Endometrium (tissue), 2 donors: Measurements from ENCODE around the gene FAM131A.

Experiments used
- FAIRE-seq: peaks from 2 replicates; lab custom pipeline; 2012; peaks lifted over from hg19 to GRCh38; lab: Jason Lieb, UNC
- donor health status: control.
- donor health status: control.

FAM131A gene, protein sequence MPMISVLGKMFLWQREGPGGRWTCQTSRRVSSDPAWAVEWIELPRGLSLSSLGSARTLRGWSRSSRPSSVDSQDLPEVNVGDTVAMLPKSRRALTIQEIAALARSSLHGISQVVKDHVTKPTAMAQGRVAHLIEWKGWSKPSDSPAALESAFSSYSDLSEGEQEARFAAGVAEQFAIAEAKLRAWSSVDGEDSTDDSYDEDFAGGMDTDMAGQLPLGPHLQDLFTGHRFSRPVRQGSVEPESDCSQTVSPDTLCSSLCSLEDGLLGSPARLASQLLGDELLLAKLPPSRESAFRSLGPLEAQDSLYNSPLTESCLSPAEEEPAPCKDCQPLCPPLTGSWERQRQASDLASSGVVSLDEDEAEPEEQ

DNA sequence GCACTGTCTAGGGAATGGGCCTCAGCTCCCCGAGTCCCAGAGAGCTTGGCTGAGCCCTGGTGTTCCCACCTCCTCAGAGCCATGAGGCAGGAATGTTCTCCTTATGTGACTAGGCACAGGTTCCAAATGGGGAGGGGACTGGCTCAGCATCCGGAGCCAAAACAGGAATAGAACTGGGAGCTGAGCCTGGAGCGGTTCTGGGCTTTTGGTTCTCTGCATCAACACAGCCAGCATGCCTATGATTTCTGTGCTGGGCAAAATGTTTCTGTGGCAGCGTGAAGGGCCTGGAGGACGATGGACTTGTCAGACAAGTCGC lies at the start of gene FAM131A:
FAM131A (plus strand) TSS at position 202 of the 316 bp plus-strand sequence; CDS start at position 233, 31 bp downstream.
- FAIRE-seq, result no peak

DNA sequence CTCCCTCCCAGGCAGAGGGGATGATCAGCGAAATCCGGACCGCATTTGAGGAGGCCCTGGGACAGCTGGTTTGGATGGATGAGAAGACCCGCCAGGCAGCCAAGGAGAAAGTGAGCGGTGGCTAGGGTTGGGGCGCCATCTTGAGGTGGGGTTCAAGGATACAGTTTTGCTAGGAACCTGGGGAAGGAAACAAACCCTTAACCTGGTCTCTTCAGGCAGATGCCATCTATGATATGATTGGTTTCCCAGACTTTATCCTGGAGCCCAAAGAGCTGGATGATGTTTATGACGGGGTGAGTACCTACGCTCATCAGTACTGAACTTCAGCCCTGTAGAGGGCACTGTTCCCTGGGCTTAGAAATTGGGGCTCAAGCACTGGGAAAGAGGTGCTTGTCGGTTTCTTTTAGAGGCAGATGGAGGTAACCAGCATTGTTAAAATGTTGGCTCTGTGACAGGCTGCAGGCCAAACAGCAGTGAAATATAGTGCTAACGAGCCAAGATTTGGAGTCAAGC lies 47.9 kb upstream of the FAM131A start:
- FAIRE-seq, result no peak

DNA sequence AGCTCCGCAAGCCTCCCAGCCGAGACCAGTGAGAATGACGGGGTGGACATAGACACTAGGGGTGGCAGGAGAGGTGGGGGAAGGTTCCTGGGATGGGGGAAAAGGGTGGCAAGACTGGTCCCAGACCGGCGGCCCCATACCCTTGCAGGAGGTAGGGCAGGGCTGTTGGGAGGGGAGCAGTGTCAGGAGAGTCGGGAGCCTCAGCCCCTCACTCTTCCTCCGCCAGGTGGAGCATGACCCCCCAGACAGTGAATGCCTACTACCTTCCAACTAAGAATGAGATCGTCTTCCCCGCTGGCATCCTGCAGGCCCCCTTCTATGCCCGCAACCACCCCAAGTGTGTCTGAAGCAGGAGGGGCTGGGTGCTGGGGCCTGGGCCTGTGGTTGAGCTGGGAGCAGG lies 47.1 kb upstream of the FAM131A start:
- no peak for FAIRE-seq

DNA sequence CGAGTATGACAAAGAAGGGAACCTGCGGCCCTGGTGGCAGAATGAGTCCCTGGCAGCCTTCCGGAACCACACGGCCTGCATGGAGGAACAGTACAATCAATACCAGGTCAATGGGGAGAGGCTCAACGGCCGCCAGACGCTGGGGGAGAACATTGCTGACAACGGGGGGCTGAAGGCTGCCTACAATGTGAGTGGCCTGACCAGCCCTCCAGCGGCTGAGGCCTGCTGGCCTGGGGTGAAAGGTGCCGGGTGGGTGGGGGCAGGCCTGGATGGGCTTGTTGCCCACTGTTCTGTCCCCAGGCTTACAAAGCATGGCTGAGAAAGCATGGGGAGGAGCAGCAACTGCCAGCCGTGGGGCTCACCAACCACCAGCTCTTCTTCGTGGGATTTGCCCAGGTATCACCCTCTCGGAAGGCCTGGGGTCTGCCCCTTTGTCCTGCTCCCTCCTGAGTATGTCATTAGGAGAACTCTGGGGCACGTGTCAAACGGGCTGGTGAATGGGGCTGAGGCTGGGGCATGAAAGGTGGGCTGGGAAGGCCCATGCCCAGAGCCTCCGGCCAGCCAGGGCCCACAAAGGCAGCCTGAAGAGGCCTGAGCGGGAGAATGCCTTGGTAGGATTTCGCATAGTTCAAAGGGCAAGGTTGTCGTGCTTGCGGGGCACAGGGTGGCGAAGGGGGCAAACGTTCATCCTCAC lies 46.2 kb upstream of the FAM131A start:
- FAIRE-seq, result no peak

DNA sequence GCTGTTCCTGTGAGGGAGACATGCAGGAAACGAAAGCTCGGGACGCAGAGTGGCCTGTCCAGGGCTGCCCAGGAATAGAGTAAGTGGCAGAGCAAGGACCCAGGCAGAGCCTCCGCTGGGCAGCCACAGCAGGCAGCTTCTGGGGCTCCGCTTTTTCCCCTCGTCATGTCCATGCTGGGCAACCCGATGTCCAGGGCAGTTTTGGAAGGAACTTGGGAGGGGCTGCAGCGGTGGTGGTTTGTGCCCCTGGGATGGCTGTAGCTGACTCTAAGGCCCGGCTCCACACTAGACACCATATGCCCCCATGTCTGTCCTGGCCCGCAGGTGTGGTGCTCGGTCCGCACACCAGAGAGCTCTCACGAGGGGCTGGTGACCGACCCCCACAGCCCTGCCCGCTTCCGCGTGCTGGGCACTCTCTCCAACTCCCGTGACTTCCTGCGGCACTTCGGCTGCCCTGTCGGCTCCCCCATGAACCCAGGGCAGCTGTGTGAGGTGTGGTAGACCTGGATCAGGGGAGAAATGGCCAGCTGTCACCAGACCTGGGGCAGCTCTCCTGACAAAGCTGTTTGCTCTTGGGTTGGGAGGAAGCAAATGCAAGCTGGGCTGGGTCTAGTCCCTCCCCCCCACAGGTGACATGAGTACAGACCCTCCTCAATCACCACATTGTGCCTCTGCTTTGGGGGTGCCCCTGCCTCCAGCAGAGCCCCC lies 45.5 kb upstream of the FAM131A start:
- FAIRE-seq, result no peak

DNA sequence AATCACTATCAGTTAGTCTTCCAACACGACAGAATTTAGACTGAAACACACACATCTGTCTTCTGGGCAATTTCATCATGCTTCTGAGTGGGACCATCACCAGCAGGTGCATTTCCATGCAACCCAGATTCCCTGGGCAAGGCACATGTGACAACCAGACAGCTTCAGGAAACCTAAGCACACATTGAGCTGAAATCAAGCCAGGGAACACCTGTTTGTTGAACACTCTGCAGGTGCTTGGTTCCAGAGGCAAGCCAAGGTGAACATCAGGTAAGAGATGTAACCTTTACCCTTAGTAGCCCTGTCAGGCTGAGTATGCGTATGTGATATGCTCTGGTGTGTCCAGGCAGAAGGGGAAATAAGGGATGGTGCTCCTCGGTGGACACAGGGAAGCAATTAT lies 41.6 kb upstream of the FAM131A start:
- FAIRE-seq, result no peak

DNA sequence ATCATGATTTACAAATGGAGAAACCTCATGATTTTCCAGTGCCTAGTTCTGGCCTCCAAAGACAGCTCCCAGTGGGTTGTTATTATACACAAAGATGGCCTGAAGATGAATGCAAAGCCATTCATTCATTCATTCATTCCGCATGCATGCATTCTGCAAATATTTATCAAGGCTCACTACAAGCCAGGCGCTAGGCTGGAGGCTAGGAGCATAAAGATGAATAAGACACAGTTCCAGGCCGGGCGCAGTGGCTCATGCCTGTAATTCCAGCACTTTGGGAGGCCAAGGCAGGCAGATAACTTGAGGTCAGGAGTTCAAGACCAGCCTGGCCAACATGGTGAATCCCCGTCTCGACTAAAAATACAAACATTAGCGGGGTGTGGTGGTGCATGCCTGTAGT lies 40.8 kb upstream of the FAM131A start:
- FAIRE-seq, result no peak

DNA sequence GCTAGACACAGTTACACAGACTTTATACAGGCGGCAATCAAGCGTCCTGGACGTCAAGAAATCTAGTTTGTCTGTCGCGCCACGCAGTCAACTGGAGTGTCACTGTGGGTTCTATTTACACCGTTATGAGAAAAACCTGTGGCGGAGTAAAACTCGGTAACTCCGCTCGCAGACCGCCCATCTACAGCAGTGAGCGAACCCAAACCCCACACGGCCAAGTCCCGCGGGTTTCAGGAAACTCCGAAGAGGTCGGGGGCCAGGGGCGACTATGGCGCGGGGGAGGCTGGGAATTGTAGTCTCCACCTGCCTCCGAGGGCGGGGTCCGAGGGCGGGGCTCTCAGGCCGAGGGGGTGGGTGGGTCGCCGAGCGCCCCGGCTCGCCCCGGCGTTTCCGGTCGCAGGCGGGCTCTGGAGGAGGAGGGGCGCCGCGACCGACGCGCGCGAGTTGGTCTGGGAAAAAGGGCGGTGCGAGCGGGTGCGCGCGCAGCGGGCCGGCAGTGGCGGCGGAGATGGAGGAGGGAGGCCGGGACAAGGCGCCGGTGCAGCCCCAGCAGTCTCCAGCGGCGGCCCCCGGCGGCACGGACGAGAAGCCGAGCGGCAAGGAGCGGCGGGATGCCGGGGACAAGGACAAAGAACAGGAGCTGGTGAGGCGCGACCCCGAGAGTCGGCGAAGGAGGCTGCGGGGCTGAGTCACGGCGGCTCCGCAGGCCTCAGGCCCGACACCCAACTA lies 38.5 kb upstream of the FAM131A start, which contains the start of gene PSMD2:
PSMD2 (plus strand) TSS at position 483 of the 729 bp plus-strand sequence; CDS start at position 509, 26 bp downstream.
- no peak for FAIRE-seq

DNA sequence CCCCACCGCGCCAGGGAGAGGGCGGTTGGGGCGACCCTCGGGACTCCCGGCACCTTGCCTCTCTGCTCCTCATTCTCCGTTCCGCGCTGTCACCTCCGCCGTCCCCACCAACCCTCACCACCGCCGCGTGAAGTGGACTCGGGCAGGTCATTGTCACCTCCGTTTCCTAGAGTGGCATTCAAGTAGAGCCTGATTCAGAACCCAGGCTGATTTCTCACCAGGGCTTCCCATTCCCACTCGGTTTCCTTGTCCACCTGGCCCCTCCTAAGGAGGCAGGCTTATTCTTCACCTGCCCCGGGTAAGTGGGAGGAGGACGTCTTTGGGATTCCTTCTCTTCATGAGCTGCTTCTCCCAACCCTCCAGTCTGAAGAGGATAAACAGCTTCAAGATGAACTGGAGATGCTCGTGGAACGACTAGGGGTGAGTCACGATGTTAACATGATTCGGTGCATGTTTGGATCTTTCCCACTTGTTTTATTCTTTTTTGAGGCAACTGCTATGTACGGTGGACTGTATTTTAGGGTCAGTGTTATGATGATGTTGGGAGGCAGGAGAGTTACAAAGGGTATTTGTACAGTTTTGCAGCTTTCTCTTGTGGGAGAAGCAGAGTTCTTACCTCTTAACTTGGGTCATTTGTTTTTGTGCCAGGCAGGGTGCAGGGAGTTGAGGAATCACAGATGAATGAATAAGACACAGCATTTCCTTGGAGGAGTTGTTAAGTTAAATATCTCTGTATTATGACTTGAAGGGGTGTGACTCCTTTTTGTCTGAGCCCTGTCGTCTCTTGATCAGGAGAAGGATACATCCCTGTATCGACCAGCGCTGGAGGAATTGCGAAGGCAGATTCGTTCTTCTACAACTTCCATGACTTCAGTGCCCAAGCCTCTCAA lies 37.7 kb upstream of the FAM131A start:
- no peak for FAIRE-seq

DNA sequence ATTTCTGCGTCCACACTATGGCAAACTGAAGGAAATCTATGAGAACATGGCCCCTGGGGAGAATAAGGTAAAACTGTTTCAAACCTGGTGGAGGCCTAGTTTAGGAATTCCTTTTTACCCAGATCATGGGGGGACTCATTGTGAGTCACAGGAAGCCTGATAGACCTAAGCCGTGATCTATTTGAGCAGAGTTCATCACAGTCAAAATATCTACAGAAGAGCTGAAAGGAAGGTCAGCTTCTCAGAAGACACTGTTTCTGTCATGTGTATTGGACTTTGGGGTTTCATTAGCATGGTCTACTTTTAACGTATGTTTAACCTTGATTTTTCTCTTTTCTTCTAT lies 37.1 kb upstream of the FAM131A start:
- no peak for FAIRE-seq

DNA sequence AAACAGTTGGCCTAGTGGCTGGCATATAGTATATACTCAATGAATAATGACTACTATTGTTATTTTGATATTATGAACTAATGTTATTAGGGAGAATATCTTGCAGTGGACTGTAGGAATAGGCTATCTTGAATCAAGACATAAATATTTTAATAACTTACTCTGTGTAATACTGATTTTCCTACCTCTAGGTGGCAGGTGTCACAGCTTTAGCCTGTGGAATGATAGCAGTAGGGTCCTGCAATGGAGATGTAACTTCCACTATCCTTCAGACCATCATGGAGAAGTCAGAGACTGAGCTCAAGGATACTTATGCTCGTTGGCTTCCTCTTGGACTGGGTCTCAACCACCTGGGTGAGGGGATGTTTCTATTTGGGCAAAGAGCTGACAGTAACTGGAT lies 31.8 kb upstream of the FAM131A start:
- FAIRE-seq, result no peak

DNA sequence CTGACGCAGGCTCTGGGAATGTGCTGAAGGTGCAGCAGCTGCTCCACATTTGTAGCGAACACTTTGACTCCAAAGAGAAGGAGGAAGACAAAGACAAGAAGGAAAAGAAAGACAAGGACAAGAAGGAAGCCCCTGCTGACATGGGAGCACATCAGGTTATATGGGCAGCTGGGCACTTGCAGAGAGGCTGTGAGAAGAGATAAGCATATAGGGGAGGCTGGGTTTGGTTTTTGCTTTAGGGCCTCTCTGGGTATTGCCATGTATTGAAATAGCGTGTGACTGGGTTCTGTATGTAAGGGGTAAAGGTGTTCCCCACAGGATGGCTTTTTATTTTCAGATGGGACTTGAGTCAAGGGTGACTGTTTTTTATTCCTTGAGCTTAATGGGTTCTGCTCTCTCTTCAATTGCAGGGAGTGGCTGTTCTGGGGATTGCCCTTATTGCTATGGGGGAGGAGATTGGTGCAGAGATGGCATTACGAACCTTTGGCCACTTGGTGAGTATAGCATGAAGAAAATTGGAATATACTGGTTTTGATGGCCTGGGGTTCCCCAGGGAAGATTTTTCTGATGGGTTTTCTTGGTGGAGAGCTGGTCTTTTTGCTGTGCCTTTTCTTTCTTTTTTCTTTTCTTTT lies 30.9 kb upstream of the FAM131A start:
- FAIRE-seq, result no peak

DNA sequence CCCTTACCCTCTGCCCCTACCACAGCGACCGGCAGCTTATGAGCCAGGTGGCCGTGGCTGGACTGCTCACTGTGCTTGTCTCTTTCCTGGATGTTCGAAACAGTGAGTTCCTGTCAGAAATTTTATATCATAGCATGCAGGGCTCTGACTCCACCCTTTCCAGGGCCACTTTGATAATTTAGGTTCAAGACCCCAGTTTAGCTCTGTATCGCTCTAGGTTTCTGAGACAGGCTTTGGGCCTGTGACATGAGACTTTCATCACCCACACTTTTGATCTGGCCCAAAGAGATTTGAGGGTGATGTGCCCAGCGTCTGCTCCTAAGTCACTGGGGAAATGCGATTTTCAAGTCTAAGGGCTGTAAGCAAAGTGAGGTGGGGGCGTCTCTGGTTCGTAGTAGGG lies 29.5 kb upstream of the FAM131A start:
- no peak for FAIRE-seq

DNA sequence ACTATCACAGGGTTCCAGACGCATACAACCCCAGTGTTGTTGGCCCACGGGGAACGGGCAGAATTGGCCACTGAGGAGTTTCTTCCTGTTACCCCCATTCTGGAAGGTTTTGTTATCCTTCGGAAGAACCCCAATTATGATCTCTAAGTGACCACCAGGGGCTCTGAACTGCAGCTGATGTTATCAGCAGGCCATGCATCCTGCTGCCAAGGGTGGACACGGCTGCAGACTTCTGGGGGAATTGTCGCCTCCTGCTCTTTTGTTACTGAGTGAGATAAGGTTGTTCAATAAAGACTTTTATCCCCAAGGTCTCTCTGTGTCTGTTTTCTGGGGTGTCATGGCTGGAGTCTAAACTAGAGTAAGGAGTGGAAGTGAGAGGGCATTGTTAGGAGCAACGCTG lies 28.7 kb upstream of the FAM131A start:
- no peak for FAIRE-seq

DNA sequence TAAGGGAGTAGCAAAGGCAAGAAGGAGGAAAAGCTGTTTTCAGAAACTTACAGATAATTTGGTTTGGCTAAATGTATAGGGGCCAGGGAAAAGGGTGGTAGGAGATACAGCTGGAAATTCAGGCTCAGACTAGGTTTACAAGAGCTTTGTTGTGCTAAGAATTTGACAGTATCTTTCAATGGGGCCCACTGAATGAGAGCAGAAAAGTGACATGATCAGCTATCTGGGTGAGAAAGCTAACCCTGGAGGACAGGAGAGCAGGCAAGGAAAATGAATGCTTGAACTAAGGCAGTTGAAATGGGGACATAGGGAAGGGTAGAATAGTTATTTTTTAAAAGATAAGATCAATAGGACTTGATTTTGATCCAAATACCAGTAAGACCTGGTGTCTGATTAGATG lies 25.8 kb upstream of the FAM131A start:
- FAIRE-seq, result no peak

DNA sequence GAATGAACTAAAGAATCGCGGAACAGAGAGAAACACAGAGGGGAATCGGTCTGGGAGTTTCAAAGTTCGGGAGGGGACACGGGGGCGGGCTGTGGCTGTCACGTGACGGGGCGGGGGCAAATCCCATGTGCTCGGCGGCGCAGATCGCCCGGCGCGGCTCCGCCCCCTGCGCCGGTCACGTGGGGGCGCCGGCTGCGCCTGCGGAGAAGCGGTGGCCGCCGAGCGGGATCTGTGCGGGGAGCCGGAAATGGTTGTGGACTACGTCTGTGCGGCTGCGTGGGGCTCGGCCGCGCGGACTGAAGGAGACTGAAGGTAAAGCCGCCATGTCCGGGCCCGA lies 23.1 kb upstream of the FAM131A start, which contains the start of gene EIF4G1:
EIF4G1 (plus strand) TSS at position 244 of the 337 bp plus-strand sequence. CDS start 1,191 bp downstream, outside the sequence.
- FAIRE-seq, result no peak

DNA sequence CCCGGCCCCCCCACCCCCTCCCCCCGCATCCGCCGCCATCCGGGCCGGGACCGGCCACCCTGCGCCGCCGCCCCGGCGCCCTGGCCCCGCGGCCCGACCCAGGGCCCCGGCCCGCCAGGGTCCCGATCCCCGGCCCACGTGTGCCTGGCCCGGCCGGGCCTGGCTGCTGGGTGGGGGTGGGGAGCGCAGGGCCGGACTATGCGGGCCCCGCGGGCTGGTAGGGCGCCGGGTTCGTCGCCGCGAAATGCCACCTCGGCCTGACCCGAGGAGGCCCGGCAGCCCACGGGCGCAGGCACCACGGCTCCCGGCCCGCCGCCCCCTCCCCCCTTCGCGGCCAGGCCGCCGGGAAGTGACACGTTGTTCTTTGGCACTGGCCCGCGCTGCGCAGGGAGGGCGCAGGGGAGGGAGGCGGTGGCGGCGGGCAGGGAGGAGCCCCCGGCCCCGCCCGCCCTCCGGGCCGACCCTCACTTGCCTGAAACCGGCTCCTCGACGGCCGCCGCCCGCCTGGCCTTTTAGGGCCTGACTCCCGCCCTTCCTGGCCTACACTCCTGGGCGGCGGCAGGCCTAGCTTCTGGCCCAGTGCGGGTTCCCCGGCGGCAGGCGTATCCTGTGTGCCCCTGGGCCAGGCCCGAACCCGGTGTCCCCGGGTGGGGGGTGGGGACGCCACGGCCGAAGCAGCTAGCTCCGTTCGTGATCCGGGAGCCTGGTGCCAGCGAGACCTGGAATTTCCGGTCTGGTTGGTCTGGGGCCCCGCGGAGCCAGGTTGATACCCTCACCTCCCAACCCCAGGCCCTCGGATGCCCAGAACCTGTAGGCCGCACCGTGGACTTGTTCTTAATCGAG lies 22.5 kb upstream of the FAM131A start:
- no peak for FAIRE-seq

DNA sequence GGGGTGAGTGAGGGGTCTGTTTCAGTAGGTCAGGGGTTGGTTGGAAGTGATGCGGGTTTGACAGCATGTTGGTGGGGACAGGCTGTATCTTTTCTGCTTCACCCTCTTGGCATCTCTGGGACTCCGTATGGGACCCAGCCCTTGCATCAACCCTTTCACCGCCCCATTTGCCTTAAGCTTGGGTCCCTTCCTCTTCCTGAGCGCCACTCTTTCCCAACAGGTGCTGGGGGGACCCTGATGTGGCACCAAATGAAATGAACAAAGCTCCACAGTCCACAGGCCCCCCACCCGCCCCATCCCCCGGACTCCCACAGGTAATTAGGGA lies 21.9 kb upstream of the FAM131A start:
- FAIRE-seq, result no peak

DNA sequence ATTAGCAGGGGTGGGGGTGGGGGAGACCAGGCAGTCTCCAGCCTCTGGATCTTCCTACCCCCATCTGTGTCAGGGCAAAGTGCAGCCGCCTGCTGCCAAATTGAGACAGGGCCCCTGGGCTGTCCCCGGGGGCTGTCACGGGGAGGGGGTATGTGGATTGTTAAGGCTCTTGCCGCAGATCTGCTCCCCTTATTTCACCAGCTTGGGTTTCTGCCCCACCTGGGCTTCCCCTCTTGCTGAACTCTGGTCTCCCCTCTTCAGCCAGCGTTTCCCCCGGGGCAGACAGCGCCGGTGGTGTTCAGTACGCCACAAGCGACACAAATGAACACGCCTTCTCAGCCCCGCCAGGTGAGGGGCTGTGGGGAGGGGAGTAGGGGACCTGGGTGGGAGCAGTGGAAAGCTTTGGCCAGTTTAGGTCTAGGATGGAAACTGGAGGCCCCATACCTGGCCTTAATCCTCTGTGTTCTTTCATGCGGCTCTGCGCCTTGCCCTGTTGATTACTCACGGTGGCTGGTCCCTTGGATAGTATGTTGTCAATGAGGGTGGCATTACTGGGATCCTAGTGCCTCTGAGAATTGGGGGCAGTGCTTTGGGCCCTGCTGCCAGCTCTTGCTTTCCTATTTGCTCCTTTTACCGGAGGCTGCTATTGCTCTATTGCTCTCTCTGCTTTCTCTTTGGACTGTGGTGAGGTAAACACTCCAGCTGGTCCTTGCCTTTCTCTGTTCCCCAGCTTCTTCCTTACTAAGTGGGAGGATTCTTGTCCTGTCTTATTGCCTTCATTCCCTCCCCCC lies 21.3 kb upstream of the FAM131A start:
- FAIRE-seq, result no peak
